WERI-Rb-1 (cell line): ENCODE measurements around the gene KLC4.
A peak's percentile ranks its signal among the peaks of the same experiment; 100 is the strongest.

ENCODE experiments used
- DNase-seq: peaks from one replicate; pipeline ENCODE4 v3.0.0-alpha.2; 2020
- H3K27ac ChIP-seq: fragments of 250-450 bp; sonication (Bioruptor Pico); 2 replicates; pipeline ENCODE4 v1.5.1; 2020; ENCODE audit warnings: mild to moderate bottlenecking, moderate library complexity
- H3K27me3 ChIP-seq: fragments of 250-450 bp; sonication (Bioruptor Pico); 2 replicates; pipeline ENCODE4 v1.5.1; 2021; ENCODE audit warnings: mild to moderate bottlenecking, low read depth, moderate library complexity; ENCODE audit not compliant: insufficient read depth, severe bottlenecking
- H3K36me3 ChIP-seq: fragments of 250-450 bp; sonication (Bioruptor Pico); 2 replicates; pipeline ENCODE4 v1.5.1; 2020; ENCODE audit warnings: mild to moderate bottlenecking, moderate library complexity
- H3K4me3 ChIP-seq: 2 replicates; pipeline ENCODE4 v1.5.1; 2011; ENCODE audit warnings: low read depth, mild to moderate bottlenecking, control low read depth, low read length
- H3K9me3 ChIP-seq: fragments of 250-450 bp; sonication (Bioruptor Pico); 2 replicates; pipeline ENCODE4 v1.5.1; 2021; ENCODE audit warnings: mild to moderate bottlenecking, moderate library complexity; ENCODE audit not compliant: severe bottlenecking
- CTCF ChIP-seq: IDR thresholded peaks from 2 replicates; pipeline ENCODE4 v1.5.1; 2011; ENCODE audit warnings: low read depth, mild to moderate bottlenecking, control low read depth, inconsistent platforms, low read length

The KLC4 gene

GRCh38 chr6:43075670-43076463 is 16.4 kb downstream of the KLC4 start, which contains the start of gene PTK7:
PTK7 (plus strand) TSS chr6:43076314; CDS start chr6:43076489, 175 bp downstream.
- Histone ChIP-seq H3K4me3 (peak within 1 kb of the TSS; percentile 78), H3K27me3 (no peaks in the 10 kb centered on the region), H3K27ac (peak within 1 kb of the TSS; percentile 88), H3K36me3 (peaks cover 33% of the 10 kb centered on the region), H3K9me3 (no peaks in the 10 kb centered on the region)
- DNase-seq, result peak; percentile 95
- TF ChIP-seq CTCF, result no peak

- Histone ChIP-seq H3K27ac (peak overlapping the region; percentile 88), H3K9me3 (no peaks in the 10 kb centered on the region), H3K36me3 (peaks cover 33% of the 10 kb centered on the region), H3K27me3 (no peaks in the 10 kb centered on the region), H3K4me3 (peak overlapping the region; percentile 78)
- TF ChIP-seq CTCF, result no peak
- peak; percentile 67 for DNase-seq
Observed at GRCh38 chr6:43076464-43077332, 17.3 kb downstream of the KLC4 start.

DNA sequence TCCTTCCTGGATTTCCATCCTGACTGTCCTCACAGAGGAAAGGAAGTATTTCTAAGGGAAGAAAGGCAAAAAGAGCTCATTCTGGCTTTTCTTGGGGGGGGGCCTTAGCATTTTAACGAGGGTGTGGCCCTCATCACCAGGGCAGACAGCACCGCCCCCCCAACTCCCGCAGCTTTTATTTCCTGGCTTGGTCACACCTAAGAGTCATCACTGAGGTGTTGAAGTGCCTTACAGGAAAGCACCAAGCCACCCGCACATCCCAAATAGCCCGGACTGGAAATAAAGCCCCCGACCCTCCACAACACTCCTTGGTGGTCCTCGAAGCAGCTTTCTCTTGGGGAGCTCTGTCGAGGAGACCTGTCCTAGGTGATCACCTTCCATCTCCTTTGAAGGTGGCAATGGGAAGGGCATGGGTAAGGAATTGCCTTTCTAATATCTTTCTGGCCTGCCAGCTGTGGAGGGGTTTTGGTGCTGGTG is 17.9 kb downstream of the KLC4 start:
- Histone ChIP-seq H3K36me3 (peaks cover 28% of the 10 kb centered on the region), H3K27ac (peak overlapping the region; percentile 88), H3K4me3 (peak overlapping the region; percentile 78), H3K27me3 (no peaks in the 10 kb centered on the region), H3K9me3 (no peaks in the 10 kb centered on the region)
- DNase-seq, result no peak
- no peak for TF ChIP-seq CTCF

DNA sequence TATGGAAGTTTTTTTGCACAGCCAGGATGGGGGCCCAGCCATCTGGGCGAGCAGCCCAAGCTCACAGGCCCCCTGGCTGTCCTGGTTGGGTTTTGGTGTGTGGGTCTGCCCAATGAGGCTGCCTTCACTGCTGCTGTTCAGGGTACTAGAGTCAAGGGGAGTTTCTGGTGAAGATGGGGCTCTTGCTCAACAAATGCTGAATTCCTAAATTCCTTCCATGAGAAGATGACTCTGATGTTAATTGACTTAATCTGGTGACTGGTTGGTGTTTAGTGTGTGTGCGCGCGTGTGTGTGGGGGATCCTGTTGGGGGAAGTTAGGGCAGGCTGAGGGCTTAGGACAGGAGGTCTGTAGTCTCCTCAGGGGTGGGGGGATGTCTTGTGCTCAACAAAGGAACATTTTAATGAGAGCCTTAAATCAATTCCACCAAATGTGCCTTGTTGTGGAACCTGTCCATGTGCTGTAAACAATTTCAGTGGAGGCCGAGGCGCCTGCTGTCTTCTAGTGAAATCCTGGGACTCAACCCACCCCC is 18.6 kb downstream of the KLC4 start:
- Histone ChIP-seq H3K4me3 (no peak overlapping the region), H3K27ac (no peak overlapping the region), H3K27me3 (no peaks in the 10 kb centered on the region), H3K36me3 (peaks cover 23% of the 10 kb centered on the region), H3K9me3 (no peaks in the 10 kb centered on the region)
- no peak for DNase-seq
- no peak for TF ChIP-seq CTCF

DNA sequence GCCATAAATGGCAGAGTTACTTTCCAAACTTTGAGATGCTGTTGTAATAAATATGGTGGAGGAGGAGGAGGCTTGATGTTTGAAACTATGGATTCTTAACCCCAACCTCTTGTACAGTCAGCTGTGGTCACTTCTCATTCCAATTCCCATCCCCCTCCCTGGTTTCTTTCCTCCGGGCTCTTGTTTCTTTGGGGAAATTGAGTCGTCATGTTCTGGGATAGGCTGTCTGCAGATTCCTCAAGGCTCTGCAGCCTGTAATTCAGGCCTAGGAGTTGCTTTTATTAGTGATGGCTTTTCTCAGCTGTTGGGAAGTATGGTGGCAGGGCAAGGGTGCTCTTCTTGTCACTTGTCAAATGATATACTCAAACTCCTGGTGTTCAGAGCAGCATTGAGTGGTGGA is 19.3 kb downstream of the KLC4 start:
- TF ChIP-seq CTCF, result no peak

More for the DNA sequence above, 19.3 kb downstream of the KLC4 start:
- no peak for DNase-seq
- peaks cover 21% of the 10 kb centered on the region for H3K36me3 ChIP-seq
- no peaks in the 10 kb centered on the region for H3K27me3 ChIP-seq
- no peaks in the 10 kb centered on the region for H3K9me3 ChIP-seq
- no peak overlapping the region for H3K27ac ChIP-seq
- H3K4me3 ChIP-seq, result no peak overlapping the region
